ENCODE measurements around the gene OST4. TPM values are rescaled to one million over a fixed set of nuclear protein-coding genes. Genes with fewer than 3 reads are reported as not detected.

OST4 gene
- total RNA-seq, 4 donors from 2014 or later, result 200 to 352 (median 243) TPM

DNA sequence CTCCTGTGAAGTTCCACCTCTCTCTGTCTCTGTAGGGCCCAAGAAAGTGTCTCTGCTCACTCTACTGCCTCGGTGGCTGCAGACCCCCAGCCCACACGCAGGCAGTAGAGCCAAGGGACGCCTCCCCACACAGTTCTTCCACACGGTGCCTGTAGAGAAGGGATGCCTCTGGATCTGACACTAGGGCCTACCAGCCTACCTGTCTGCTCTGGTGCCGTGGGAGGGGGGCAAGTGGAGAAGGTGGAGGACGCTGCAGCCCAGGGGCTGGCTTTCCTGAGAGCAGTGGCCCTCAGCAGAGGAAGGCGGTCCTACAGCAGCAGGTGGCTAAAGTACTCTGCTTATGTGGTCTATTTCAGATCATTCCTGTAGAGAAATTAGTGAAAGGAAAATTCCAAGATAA is 47.7 kb downstream of the OST4 start:
- no peaks in the 10 kb centered on the region for H3K9me3 ChIP-seq
- H3K27me3 ChIP-seq, result no peaks in the 10 kb centered on the region
- no peak overlapping the region for H3K27ac ChIP-seq (replicated peaks in 1 of 4)
- DNase-seq (ENCODE audit: extremely low spot score), result no peak
- peaks cover 0 to 11% (median 9%) of the 10 kb centered on the region in 4 donors for H3K4me1 ChIP-seq
- intact Hi-C loops (cut with DNase I), result no loop called here
- H3K4me3 ChIP-seq, result no peak overlapping the region
- peaks cover 8 to 65% (median 62%) of the 10 kb centered on the region in 4 donors for H3K36me3 ChIP-seq
- WGBS, result 91% methylated on average over 7 of the region's 7 CpGs
- TF ChIP-seq EP300 (IDR thresholded peaks at IDR 0.05) (no peak), POLR2AphosphoS5 (IDR thresholded peaks at IDR 0.05) (no peak), POLR2A (IDR thresholded peaks at IDR 0.05; ENCODE audit: low read depth) (no peak)
- TF ChIP-seq, protein P1, sequence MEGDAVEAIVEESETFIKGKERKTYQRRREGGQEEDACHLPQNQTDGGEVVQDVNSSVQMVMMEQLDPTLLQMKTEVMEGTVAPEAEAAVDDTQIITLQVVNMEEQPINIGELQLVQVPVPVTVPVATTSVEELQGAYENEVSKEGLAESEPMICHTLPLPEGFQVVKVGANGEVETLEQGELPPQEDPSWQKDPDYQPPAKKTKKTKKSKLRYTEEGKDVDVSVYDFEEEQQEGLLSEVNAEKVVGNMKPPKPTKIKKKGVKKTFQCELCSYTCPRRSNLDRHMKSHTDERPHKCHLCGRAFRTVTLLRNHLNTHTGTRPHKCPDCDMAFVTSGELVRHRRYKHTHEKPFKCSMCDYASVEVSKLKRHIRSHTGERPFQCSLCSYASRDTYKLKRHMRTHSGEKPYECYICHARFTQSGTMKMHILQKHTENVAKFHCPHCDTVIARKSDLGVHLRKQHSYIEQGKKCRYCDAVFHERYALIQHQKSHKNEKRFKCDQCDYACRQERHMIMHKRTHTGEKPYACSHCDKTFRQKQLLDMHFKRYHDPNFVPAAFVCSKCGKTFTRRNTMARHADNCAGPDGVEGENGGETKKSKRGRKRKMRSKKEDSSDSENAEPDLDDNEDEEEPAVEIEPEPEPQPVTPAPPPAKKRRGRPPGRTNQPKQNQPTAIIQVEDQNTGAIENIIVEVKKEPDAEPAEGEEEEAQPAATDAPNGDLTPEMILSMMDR (IDR thresholded peaks at IDR 0.05), result no peak

DNA sequence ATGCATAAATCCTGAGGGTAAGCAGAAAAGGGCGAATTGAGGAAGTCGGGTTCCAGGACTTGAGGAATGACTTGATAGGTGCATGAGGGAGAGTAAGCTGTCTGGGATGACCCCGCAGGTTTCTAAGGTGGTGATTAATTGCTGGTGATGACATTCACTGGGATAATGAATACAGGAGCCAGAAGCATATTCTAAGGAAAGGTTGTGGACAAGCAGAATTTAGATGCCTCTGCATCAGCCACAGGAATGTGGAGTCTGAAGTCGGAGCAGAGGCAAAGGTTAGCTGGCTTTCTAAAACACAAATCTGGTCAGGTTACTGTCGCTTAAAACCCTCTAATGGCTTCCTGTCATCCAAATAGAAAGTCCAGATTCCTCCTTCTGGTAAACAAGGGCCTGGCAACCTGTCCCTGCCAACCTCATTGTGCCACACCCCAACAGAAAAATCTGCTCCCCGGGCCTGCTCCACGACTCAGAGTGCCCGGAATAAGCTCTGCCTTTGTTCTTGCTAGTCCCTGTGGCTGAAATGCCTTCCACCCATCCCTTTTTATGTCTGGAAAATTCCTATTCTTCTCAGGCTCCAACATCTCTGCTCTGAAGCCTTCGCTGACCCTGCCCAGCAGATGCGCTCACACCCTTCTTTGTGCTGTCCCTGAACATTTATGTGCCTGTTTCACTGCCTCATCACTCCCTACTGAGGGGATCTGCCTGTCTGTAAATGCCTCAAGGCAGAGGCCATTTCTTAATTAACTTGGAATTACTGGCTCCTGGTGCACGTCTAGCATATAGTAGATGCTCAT is 50.0 kb downstream of the OST4 start:
- Histone ChIP-seq H3K36me3 (peaks cover 8 to 46% (median 45%) of the 10 kb centered on the region in 4 donors), H3K27me3 (no peaks in the 10 kb centered on the region), H3K27ac (replicated peaks in 1 of 4) (no peak overlapping the region), H3K9me3 (no peaks in the 10 kb centered on the region), H3K4me1 (peaks cover 6 to 23% (median 16%) of the 10 kb centered on the region in 4 donors), H3K4me3 (no peak overlapping the region)
- 84% methylated on average over 11 of the region's 11 CpGs for WGBS
- intact Hi-C loops (cut with DNase I), result no loop called here
- TF ChIP-seq POLR2AphosphoS5 (IDR thresholded peaks at IDR 0.05) (no peak), POLR2A (IDR thresholded peaks at IDR 0.05; ENCODE audit: low read depth) (no peak)
- no peak for DNase-seq (ENCODE audit: extremely low spot score)

Other genes with a start within 250 kb of the OST4 start
- under 1 TPM; 0.13 to 0.50 (median 0.41) TPM for gene DPYSL5, start 223.5 kb downstream of the OST4 start, total RNA-seq
- 10 to 100 TPM in 3 of 4 donors, 1 to 10 TPM in 1; 9.3 to 23.0 (median 13.4) TPM for gene MAPRE3, start 101.0 kb downstream of the OST4 start, total RNA-seq
- gene TMEM214, start 38.7 kb downstream of the OST4 start, total RNA-seq, result 10 to 100 TPM; 26.7 to 47.7 (median 35.3) TPM
- gene AGBL5, start 20.0 kb downstream of the OST4 start, total RNA-seq, result 10 to 100 TPM; 19.5 to 29.2 (median 24.1) TPM
- gene EMILIN1, start 7.0 kb upstream of the OST4 start, total RNA-seq, result 100 to 1,000 TPM; 126 to 288 (median 168) TPM
- 1 to 10 TPM; 1.2 to 6.3 (median 1.7) TPM for gene KHK, start 15.1 kb upstream of the OST4 start, total RNA-seq
- gene CGREF1, start 47.5 kb upstream of the OST4 start, total RNA-seq, result 1 to 10 TPM in 1 of 4 donors, under 1 TPM in 2, not detected in 1; 0.50 to 1.4 (median 0.92) TPM
- under 1 TPM in 1 of 4 donors, not detected in 3; 0.92 TPM for gene ABHD1, start 52.2 kb upstream of the OST4 start, total RNA-seq
- 10 to 100 TPM; 39.9 to 64.7 (median 48.3) TPM for gene PREB, start 63.0 kb upstream of the OST4 start, total RNA-seq
- gene PRR30, start 67.8 kb upstream of the OST4 start, total RNA-seq, result not detected
- not detected for gene TCF23, start 77.3 kb upstream of the OST4 start, total RNA-seq
- 100 to 1,000 TPM; 118 to 143 (median 130) TPM for gene ATRAID, start 140.4 kb upstream of the OST4 start, total RNA-seq
- gene SLC5A6, start 140.6 kb upstream of the OST4 start, total RNA-seq, result 10 to 100 TPM in 3 of 4 donors, 1 to 10 TPM in 1; 7.5 to 21.5 (median 13.6) TPM
- 10 to 100 TPM; 12.4 to 28.3 (median 16.6) TPM for gene CAD, start 145.7 kb upstream of the OST4 start, total RNA-seq
- gene SLC30A3, start 191.4 kb upstream of the OST4 start, total RNA-seq, result not detected
- under 1 TPM in 1 of 4 donors, not detected in 3; 0.42 TPM for gene DNAJC5G, start 203.8 kb upstream of the OST4 start, total RNA-seq
- gene TRIM54, start 210.8 kb upstream of the OST4 start, total RNA-seq, result under 1 TPM in 1 of 4 donors, not detected in 3; 0.32 TPM
- 1 to 10 TPM; 1.8 to 6.1 (median 3.3) TPM for gene UCN, start 236.8 kb upstream of the OST4 start, total RNA-seq

Measured in esophagus muscularis mucosa (tissue), 4 donors.